Left forelimb (tissue), 1 donor: Measurements from ENCODE around the gene MRPS26.
"Not testable (repeated sequence)": the region's sequence is repeated elsewhere in the genome, so short reads cannot be mapped to it uniquely, and the experiment has no call there.

ENCODE experiments used
- DNase-seq: peaks from one replicate; pipeline ENCODE4 v3.0.0-alpha.2; 2018; ENCODE audit warnings: low spot score

MRPS26 gene

DNA sequence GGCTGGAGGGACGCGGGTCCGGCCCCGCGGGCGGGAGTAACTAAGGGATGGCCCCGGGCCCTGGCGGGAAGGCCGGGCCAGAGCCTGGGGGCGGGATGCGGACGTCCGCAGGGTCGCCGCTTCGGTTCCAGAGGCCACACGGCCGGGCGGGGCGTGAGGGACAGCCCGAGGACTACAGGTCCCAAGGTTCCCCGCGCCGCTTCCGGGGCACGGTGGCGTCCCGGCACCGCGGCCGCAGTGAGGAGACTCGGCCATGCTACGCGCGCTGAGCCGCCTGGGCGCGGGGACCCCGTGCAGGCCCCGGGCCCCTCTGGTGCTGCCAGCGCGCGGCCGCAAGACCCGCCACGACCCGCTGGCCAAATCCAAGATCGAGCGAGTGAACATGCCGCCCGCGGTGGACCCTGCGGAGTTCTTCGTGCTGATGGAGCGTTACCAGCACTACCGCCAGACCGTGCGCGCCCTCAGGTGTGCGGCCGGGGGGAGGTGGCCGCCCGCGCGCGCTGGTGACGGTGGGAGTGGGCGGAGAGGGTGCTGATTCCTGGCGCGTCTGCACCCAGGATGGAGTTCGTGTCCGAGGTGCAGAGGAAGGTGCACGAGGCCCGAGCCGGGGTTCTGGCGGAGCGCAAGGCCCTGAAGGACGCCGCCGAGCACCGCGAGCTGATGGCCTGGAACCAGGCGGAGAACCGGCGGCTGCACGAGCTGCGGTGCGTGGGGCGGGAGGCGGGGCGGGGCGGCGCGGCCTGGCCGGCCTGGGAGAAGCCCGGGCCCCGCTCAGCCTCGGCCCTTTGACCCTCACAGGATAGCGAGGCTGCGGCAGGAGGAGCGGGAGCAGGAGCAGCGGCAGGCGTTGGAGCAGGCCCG is at the start of gene MRPS26:
TSS of gene MRPS26 (plus strand) at position 237 of the 861 bp plus-strand sequence. CDS start at position 254, 17 bp downstream.
- peak; percentile 95 for DNase-seq

DNA sequence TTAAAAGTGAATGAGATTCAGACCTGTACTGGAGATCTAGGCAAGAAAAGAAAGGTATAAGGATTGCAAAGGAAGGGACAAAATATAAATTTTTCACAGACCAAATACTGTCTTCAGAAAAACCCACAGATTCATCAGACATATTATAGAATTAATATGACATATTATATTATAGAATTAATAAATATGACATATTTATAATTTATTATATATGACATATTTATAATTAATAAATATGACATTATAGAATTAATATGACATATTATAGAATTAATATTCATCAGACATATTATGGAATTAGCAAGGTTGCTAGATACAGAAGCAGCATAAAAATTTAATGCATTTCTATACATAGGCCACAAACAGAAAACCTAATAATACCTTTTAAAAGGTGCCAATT is 47.1 kb upstream of the MRPS26 start:
- DNase-seq, result no peak

DNA sequence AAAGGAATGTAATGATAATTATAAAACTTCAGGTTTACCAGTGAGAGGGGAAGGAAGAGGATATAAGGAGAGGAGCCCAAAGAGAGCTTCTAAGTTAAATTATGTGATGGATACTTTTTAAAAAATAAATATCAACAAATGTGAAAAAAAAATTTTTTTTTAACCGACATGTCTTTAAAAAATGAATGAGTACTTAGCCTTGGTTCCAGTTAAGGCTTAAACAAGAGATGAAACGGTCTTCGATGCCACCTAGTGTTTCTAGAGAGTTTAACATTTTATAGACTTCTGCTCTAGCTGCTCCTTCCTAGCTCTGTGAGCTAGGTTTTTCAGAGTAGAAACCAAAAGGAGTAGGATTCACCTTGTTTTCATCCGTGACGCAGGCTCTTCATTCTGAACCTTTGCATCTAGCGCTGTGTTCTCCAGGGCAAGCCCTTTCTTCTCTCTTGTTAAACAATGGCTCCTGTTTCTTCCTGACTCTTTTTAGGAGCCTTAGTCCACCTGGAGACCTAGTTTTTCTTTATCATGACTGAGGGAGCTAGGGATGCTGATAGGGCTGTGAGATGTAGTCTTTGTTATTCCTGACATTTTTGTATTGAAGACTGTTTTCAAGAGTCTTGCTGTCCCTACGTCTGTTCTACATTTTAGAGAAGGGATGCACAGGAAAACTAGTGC is 44.9 kb upstream of the MRPS26 start:
- no peak for DNase-seq

DNA sequence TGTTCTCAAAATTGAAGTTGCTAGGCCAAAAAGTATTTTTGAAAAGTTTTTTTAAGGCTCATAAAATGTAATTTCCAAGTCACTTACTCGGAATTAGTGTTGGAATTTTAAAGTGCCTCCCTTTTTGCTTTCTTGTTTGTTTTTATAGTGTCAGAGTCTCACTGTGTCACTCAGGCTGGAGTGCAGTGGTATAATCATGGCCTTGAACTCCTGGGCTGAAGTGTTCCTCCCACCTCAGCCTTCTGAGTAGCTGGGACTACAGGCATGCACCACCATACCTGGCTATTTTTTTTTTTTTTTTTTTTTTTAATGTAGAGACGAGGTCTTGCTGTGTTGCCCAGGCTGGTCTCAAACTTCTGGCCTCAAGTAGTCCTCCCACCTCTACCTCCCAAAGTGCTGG is 42.4 kb upstream of the MRPS26 start:
- no peak for DNase-seq

DNA sequence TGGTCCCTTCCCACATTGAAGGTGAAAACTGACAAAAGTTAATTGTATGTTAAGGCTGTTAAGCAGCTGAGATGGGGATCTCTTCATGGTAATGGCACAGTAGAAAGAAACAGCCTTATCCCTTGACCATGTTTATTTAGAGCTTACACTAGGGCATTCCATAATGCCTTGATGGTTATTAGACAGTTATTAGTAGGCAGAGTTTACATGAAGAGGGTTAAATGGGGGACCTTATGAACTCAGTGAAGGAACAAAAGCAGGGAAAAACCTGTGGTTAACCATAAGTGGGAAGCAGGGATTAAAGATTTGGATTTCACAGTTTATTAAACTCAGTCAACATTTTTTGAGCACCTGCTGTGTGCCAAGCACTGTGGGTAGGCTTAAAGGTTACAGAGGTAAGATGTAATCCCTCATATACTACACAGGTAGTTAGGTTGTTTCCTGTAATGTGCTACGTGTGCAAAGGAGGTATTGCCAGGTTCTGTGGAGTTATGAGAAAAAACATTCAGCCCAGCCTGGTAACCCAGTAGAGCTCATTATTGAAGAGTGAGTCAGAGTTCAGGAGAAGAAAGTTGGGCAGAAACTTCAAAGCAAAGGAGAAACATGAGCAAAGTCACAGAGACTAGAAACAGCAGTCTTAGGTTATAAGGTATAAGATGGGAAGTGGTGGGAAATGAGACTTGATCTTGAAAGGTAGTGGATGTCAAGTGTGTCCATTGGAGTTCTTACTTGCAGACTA is 34.7 kb upstream of the MRPS26 start:
- DNase-seq, result no peak

DNA sequence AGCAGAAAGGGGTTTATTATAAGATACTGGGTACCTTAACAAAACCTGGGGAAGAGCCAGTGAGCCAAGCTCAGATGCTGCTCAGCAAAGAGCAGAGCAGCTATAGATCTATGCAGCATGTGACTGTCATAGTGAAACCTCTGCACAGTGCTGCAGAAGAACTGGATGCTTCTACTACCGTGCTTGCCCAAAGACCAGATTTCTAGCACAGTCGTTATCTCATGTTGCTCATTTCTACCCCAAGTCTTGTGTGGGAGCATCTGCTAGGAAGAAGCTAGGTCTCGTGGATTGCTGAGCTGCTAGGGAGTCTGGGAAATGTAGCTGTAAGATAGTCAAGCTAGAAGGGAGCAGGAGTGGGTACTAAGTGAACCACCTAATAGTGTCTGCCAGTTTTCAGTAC is 34.1 kb upstream of the MRPS26 start:
- no peak for DNase-seq

DNA sequence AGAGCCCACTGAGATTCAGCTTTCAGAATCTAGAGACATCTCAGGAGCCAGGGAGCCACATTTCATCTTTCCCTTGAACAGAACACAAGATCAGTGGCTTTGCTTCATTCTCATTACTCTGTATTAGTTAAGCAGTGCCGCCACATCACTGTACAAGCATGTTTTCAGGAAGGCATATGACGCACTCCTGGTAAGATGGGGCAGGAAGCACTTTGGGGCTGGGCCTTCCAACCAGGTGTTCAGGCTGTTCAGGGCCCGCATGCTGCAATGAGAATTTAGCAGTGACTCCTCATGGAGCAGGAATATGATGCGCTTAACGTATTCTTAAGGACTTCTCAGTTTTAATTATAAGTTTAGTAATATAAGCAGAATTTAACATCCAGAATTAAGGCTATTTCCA is 32.1 kb upstream of the MRPS26 start:
- no peak for DNase-seq

DNA sequence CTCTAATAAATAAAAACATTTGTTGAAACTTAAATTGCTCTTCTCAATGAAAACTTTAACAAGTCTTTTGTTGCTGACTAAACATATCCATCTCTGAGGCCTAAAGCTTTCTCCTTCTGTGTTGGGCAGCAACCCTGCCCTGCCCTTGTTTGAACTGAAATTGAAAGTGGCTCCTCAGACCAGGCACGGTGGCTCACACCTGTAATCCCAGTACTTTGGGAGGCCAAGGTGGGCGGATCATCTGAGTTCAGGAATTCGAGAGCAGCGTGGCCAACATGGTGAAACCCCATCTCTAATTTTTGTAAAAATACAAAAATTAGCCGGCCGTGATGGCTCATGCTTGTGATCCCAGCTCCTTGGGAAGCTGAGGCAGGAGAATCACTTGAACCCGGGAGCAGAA is 31.7 kb upstream of the MRPS26 start:
- DNase-seq, result no peak

DNA sequence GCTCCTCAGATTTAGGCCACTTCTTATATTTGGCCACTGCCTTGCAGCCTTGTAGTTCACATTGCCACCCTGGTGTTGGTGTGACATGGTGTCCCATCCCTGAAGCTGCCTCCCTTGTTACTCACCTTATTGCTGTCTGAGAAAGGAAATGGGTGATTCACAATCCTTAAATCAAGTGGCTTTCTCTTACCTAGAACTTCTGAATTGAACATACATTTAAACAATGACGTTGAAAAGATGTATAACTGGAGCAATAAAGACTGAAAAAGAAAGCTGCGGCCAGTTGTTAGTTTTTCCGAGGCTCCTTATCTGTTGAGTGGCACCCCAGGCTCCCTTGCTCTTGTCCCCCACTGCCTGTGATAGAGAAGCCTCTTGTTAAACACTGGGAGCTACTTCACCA is 31.2 kb upstream of the MRPS26 start:
- no peak for DNase-seq

DNA sequence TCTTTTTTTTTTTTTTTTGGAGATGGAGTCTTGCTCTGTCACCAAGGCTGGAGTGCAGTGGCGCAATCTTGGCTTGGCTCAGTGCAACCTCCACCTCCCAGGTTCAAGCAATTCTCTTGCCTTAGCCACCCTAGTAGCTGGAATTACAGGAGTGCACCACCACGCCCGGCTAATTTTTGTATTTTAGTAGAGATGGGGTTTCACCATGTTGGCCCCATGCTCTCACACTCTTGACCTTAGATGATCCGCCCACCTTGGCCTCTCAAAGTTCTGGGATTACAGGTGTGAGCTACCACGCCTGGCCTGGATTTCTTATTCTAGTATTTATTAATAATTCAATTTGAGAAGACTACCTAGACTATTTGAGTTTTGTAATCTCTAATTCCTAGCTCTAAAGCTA is 30.6 kb upstream of the MRPS26 start:
- not testable (repeated sequence) for DNase-seq

DNA sequence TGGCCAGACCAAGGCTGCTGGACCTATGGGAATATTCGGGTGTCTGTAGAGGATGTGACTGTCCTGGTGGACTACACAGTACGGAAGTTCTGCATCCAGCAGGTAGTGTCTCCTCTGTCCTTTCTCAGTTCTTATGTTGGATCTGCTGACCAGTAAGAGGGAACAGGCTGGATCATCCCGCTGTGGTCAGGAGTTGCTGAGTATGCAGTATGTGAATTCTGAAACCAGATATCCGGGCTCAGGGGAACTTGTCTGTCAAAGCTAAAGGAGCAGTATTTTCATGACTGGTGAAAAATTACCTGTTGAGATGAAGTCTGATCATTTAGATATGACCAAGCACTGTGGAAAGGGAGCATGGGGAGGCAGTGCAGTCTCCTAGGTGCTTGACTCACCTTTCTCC is 24.5 kb upstream of the MRPS26 start:
- no peak for DNase-seq

DNA sequence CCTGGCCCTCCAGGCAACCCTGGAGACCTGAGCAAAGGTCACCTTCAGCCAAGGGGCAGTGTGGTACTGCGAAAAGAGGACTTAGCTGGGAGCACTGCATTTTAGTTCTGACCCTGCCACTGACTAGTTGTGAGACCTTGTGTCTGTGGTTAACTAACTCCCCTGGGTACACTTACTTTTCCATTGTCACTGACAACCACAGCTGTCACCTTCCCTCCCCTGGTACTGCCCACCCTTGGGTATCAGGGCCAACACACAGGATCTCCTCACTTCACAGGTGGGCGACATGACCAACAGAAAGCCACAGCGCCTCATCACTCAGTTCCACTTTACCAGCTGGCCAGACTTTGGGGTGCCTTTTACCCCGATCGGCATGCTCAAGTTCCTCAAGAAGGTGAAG is 24.1 kb upstream of the MRPS26 start:
- no peak for DNase-seq

DNA sequence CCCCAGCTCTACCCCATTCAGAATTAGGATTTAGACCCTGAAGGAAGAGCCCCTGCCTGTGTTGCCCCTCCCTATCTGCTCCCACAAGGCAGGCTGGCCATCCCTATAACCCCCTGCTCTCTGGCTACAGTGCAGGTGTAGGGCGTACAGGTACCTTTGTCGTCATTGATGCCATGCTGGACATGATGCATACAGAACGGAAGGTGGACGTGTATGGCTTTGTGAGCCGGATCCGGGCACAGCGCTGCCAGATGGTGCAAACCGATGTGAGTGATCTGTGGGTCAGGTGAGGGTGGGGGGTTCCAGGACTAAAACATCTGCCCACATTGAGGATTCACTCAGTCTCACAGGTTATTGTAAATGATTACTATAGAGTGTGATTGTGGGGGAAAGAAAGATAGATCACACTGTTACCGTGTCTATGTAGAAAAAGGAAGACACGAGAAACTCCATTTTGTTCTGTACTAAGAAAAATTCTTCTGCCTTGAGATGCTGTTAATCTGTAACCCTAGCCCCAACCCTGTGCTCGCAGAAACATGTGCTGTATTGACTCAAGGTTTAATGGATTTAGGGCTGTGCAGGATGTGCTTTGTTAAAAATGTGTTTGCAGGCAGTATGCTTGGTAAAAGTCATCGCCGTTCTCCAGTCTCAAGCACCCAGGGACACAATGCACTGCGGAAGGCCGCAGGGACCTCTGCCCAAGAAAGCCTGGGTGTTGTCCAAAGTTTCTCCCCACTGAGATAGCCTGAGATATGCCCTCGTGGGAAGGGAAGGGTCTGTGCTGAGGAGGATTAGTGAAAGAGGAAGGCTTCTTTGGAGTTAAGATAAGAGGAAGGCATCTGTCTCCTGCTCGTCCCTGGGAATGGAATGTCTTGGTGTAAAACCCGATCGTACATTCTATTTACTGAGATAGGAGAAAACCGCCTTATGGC is 23.0 kb upstream of the MRPS26 start:
- DNase-seq, result not testable (repeated sequence)

DNA sequence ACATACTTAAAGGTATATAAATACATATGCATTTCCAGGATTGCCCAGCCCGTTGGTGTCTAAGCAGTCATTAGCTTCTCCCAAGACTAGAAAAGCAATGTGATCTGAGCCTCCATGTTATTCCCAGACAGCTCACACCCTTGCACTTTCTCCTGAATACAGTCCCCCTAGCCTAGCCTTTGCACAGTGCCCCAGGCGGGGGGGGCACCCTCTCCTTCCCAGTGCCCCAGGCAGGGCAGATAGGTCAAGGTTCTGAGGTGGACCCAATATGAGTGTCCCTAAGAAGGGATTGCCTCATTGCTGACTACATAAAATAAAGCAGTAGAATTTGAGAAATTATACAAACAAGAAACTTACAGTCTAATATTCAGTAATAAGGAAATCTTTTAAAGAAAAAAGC is 17.9 kb upstream of the MRPS26 start:
- DNase-seq, result no peak

DNA sequence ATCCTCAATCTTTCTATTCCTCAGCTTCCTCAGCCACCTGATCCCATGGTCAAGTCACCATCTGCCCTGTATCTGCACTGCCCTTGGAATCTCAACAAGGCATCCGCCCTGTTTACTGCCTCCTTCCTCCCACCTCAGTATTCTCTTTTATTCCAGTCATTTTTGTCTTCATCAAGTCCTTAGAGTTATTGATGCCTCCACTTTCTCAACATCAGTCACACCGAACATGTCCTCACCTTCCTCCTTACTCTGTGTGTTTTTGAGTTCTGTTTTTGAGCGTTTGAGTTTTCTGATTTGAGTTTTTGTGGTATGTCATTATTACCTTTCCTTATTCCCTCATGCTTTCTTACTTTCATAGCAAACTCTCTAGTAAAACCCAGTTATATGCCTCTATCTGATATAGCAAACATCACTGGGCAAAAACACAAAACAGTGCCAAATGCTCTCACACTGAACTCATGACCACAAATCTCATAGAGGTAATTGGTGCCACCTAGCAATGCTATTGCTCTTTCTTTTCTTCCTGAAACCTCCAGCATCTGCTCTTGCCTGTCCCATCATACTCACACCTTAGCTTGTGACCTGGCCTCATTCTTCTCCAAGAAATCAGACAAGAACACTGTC is 14.2 kb upstream of the MRPS26 start:
- no peak for DNase-seq

DNA sequence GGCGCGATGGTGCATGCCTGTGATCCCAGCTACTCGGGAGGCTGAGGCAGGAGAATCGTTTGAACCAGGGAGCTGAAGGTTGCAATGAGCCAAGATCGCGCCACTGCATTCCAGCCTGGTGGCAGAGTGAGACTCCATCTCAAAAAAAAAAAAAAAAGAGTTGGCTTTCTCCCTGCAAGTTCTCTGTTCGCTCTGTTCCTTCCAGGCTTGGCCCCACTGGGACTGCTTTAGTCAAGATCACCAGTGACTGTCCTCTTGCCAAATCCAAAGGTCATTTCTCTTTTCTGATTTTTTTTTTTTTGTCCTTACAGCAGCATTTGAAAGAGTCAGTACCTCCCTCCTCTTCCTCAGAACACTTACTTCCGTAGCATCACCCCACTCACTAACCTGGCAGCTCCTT is 13.2 kb upstream of the MRPS26 start:
- DNase-seq, result no peak

DNA sequence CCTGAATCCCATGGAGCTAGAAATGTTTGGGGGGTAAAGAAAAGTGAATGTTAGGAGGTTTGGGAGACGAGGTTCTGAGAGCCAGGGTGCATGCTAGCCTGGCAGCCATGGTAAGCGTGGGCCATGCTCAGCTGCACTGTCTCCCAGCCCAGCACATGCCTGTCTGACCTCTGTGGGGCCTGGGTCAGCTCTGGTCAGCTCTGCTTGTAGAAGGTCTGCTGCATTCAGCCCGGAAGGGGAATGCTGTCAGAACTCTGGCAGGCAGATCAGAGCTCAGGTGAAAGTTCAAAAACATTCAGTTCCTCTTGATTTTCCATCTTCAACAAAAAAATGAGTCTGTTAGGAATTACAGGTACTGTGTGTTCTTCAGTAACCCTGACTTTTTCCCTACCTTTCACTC is 8.2 kb upstream of the MRPS26 start:
- no peak for DNase-seq

DNA sequence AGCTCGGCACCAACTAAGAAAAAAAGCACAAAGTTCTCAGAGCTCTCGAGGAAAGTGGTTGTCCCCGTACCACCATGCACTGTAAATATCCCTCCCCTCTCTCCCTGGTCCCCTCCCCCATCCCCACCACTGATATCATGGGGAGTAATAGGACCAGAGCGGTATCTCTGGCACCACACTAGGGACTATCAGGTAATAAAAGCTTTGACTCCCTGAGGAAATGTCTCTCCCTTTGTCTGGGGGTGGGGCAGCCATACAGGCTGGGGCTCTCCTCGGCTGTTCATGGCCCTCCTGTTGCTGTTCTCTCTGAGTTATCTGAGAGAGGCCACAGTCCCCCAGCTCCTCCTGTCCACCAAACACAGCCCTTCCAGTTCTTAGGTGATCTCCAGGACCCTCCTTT is 7.4 kb upstream of the MRPS26 start:
- DNase-seq, result no peak

DNA sequence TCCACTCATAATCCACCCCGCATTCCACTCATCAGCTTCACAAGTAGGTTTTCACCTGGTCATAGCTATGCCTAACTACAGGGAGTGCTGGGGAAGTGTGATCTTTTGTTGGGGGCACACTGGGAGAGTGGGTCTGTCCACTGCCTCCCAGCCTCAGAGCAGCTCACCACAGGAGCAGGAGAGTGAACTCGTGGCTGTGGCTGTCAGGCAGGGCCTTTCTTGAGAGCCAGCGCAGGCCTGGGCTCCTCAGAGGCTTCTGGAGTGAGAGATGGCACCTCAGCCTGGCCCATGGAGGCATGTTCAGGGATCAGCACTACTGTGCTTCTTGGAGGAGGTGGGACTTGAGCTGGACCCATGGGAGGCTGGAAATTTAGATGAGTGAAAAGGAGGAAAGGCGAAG is 6.4 kb upstream of the MRPS26 start:
- DNase-seq, result no peak

DNA sequence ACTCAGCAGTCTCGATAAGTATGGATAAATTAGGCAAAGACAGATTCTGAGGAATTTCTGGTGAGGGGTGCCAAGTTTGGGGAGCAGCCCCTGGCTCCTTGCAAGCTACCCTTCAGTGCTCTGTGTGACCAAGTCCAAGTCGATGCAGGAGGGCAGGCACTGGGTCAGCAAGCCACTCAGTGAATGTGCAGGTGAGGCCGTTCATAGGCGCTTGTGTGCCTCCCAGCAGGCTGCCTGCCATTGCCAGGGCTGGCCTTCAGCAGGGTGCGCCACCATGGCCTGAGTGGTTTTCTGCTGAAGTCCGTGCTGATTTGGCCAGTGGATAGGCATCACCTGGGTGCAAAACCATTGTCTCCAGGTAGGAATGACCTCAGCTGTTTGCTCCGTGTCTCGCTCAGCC is 5.8 kb upstream of the MRPS26 start:
- no peak for DNase-seq

DNA sequence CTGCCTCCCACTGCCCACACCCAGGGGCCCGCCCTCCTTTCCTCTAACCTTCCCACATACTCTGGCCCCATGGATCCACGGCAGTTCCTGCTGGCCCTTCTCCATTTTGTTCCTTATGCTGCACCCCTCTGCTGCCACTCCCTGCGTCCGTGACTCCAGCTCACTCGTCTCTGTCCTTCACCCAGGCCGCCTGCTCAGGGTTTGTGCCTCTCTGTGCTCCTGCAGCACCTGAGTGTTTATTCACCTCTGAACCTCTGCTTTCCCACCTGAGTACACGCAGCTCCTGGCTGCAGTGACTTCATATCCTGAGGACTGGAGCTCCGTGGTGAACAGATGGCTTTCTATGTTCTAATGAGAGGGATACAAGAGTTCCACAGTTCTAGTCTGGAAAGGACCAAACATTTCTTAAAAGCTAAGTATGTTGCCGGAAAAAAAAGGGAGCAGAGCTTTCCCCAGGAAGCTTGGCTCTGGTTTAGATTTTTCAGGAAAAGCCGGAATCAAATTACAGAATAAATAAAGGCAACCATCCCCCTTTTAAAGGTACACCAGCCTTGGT is 3.9 kb upstream of the MRPS26 start:
- DNase-seq, result no peak
